B cell (primary cell): Measurements from ENCODE around the gene ATP9B. TPM values are rescaled to one million over a fixed set of nuclear protein-coding genes. Genes with fewer than 3 reads are reported as not detected.

ENCODE experiments used
- ATAC-seq: fragments of 200-7000 bp; cut with Tn5 transposase; one replicate; pipeline ENCODE4 v1.10.0; 2021; ENCODE audit warnings: low read depth, mild to moderate bottlenecking, moderate number of reproducible peaks, moderate library complexity
- CTCF ChIA-PET: fragments of 350-600 bp; sonication (Branson Sonifier 250); formaldehyde crosslinking; loops from one replicate; lab custom pipeline; 2021; ENCODE audit warnings: antibody characterized with exemption, inconsistent platforms; lab: Charles Lee
- POLR2A ChIA-PET: fragments of 350-600 bp; sonication (Branson Sonifier 250); formaldehyde crosslinking; loops from one replicate; lab custom pipeline; 2021; ENCODE audit warnings: antibody characterized with exemption; lab: Charles Lee
- DNase-seq: peaks from one replicate; pipeline ENCODE4 v3.0.0; 2013
- H2AFZ ChIP-seq: 2 replicates; pipeline ENCODE4 v1.6.1; 2012; ENCODE audit warnings: mild to moderate bottlenecking, low read depth, low read length; ENCODE audit not compliant: insufficient read depth, poor library complexity, severe bottlenecking
- H3K27ac ChIP-seq, 2 donors: 1 replicate in 1 of 2; 2 replicates in 1 of 2; pipeline ENCODE4 v1.5.1; 2012 to 2013; ENCODE audit warnings: low read length in 2 of 2, mild to moderate bottlenecking in 2 of 2, moderate library complexity in 1 of 2
- H3K27me3 ChIP-seq, 4 experiments: fragments of 200-600 bp in 1 of 4; sonication (generic) in 1 of 4; replicated peaks in 1 of 4; 1 replicate in 2 of 4; 2 replicates in 2 of 4; pipeline versions ENCODE4 v1.6.1 to v1.7.0; 2013 to 2016; ENCODE audit warnings: low read length in 3 of 4, mild to moderate bottlenecking in 2 of 4, mixed read lengths in 1 of 4, moderate library complexity in 1 of 4; ENCODE audit not compliant: insufficient read depth in 4 of 4, control insufficient read depth in 3 of 4; ENCODE audit errors: control extremely low read depth in 1 of 4
- H3K36me3 ChIP-seq, 2 experiments: replicated peaks in 1 of 2; 1 replicate in 1 of 2; 2 replicates in 1 of 2; pipeline versions ENCODE4 v1.6.1 to v1.7.1; 2013; ENCODE audit warnings: low read length in 1 of 2; ENCODE audit not compliant: insufficient read depth in 2 of 2, control insufficient read depth in 1 of 2; ENCODE audit errors: control extremely low read depth in 1 of 2, extremely low read depth in 1 of 2
- H3K4me1 ChIP-seq, 2 donors: fragments of 200-600 bp in 1 of 2; sonication (generic) in 1 of 2; 1 replicate in 1 of 2; 2 replicates in 1 of 2; pipeline versions ENCODE4 v1.5.1 to v1.6.1; 2013 to 2017; ENCODE audit warnings: low read length in 2 of 2; ENCODE audit not compliant: control insufficient read depth in 2 of 2, insufficient read depth in 2 of 2
- H3K4me2 ChIP-seq: replicated peaks from 2 replicates; pipeline ENCODE3; 2012; ENCODE audit warnings: mild to moderate bottlenecking, low read depth, low read length; ENCODE audit not compliant: poor library complexity, severe bottlenecking
- H3K4me3 ChIP-seq, 5 experiments: fragments of 200-600 bp in 1 of 5; sonication (generic) in 1 of 5; 1 replicate in 3 of 5; 2 replicates in 2 of 5; pipeline versions ENCODE4 v1.5.1 to v1.7.0; 2011 to 2016; ENCODE audit warnings: low read length in 4 of 5, mild to moderate bottlenecking in 4 of 5, low read depth in 2 of 5, control low read depth in 1 of 5, moderate library complexity in 1 of 5; ENCODE audit not compliant: insufficient read depth in 1 of 5; ENCODE audit errors: control extremely low read depth in 1 of 5, extremely low read depth in 1 of 5
- H3K79me2 ChIP-seq: fragments of 200-600 bp; sonication (generic); one replicate; pipeline ENCODE4 v1.6.0; 2016; ENCODE audit warnings: low read length; ENCODE audit not compliant: control insufficient read depth, insufficient read depth
- H3K9ac ChIP-seq: fragments of 200-600 bp; sonication (generic); 2 replicates; pipeline ENCODE4 v1.6.1; 2017; ENCODE audit warnings: mild to moderate bottlenecking, low read length, moderate library complexity
- H3K9me3 ChIP-seq, 3 donors: one replicate each; pipeline versions ENCODE4 v1.6.1 to v1.7.1; 2013; ENCODE audit warnings: low read length in 2 of 3; ENCODE audit not compliant: control insufficient read depth in 2 of 3, insufficient read depth in 1 of 3; ENCODE audit errors: control extremely low read depth in 1 of 3
- H4K20me1 ChIP-seq: 2 replicates; pipeline ENCODE4 v1.6.0; 2012; ENCODE audit warnings: mild to moderate bottlenecking, low read length; ENCODE audit not compliant: insufficient read depth, control insufficient read depth, poor library complexity, severe bottlenecking
- H3K27ac Mint-ChIP-seq: one replicate; pipeline ENCODE4 v1.8.0; 2021; ENCODE audit warnings: mixed read lengths
- H3K27me3 Mint-ChIP-seq: one replicate; pipeline ENCODE4 v1.8.0; 2021; ENCODE audit warnings: mixed read lengths
- H3K4me1 Mint-ChIP-seq: one replicate; pipeline ENCODE4 v1.8.0; 2021; ENCODE audit warnings: mixed read lengths
- H3K4me3 Mint-ChIP-seq: one replicate; pipeline ENCODE4 v1.8.0; 2021; ENCODE audit warnings: mixed read lengths
- H3K9me3 Mint-ChIP-seq: one replicate; pipeline ENCODE4 v1.8.0; 2022; ENCODE audit warnings: mixed read lengths; ENCODE audit not compliant: insufficient read depth
- CTCF ChIP-seq: fragments of 200-600 bp; IDR thresholded peaks from one replicate; pipeline ENCODE4 v1.8.0; 2022; ENCODE audit warnings: antibody characterized with exemption, mild to moderate bottlenecking
- EZH2 ChIP-seq: IDR thresholded peaks from 2 replicates; pipeline ENCODE4 v1.6.1; 2012; ENCODE audit warnings: borderline replicate concordance, low read depth, mild to moderate bottlenecking, moderate library complexity, low read length; ENCODE audit not compliant: insufficient read depth, poor library complexity, severe bottlenecking
- WGBS: methylation state at CpG from one replicate; pipeline ENCODE4 v1.1.5; 2013; ENCODE audit warnings: missing lambda C conversion rate; ENCODE audit not compliant: insufficient coverage; 5-methylcytosine and 5-hydroxymethylcytosine counted together
- intact Hi-C: fragments of 100-400 bp; cut with micrococcal nuclease; formaldehyde crosslinking; loops from one replicate; pipeline ENCODE4 v1.10.0; 2022
- polyA plus RNA-seq: library from polyadenylated mRNA; depleted of rRNA; stranded (reverse); fragments of >200 nt; gene quantifications from 2 replicates; pipeline ENCODE4 v1.2.3, GENCODE V29; 2012
- total RNA-seq, 2 donors: library from RNA; stranded (reverse); fragments of 120-200 nt in 1 of 2; gene quantifications; 1 replicate in 1 of 2; 2 replicates in 1 of 2; pipeline versions ENCODE4 v1.2.3 to v1.2.4, GENCODE V29; 2013 to 2022

The ATP9B gene
- total and polyA plus RNA-seq, 2 donors (not counting 1 experiment from before 2014, with no cell fraction given): 34.3 to 71.7 TPM

GRCh38 chr18:79416022-79416676 lies 347.0 kb downstream of the ATP9B start:
- H3K9me3 Mint-ChIP-seq: no peaks in the 10 kb centered on the region
- H3K4me3 Mint-ChIP-seq: no peak overlapping the region
- ChIA-PET CTCF (no interaction called here), POLR2A (no interaction called here)
- no peaks in the 10 kb centered on the region for H3K27me3 Mint-ChIP-seq
- no peak for ATAC-seq
- TF ChIP-seq CTCF (no peak), EZH2 (no peak)
- Histone ChIP-seq H3K27ac (no peak overlapping the region), H3K9me3 (no peaks in the 10 kb centered on the region), H3K4me1 (no peaks in the 10 kb centered on the region), H3K36me3 (peaks cover 3 to 68% of the 10 kb centered on the region in 2 experiments), H3K9ac (no peak overlapping the region), H3K79me2 (peaks cover 94% of the 10 kb centered on the region), H3K4me3 (no peak overlapping the region), H2AFZ (no peak overlapping the region), H4K20me1 (peaks cover 94% of the 10 kb centered on the region), H3K27me3 (no peaks in the 10 kb centered on the region), H3K4me2 (no peak overlapping the region)
- 94% methylated on average over 20 of the region's 24 CpGs for WGBS
- H3K4me1 Mint-ChIP-seq: peaks cover 37% of the 10 kb centered on the region
- H3K27ac Mint-ChIP-seq: no peak overlapping the region
- no peak for DNase-seq
- intact Hi-C loops: no loop called here

GRCh38 chr18:79416677-79417052 lies 347.5 kb downstream of the ATP9B start:
- Mint-ChIP-seq H3K4me1 (peaks cover 40% of the 10 kb centered on the region), H3K27ac (peak overlapping the region; percentile 32), H3K27me3 (no peaks in the 10 kb centered on the region), H3K4me3 (no peak overlapping the region), H3K9me3 (no peaks in the 10 kb centered on the region)
- Histone ChIP-seq H3K79me2 (peaks cover 94% of the 10 kb centered on the region), H3K36me3 (peaks cover 3 to 69% of the 10 kb centered on the region in 2 experiments), H3K9me3 (no peaks in the 10 kb centered on the region), H3K4me1 (peaks cover 0 to 4% of the 10 kb centered on the region in 2 donors), H4K20me1 (peaks cover 96% of the 10 kb centered on the region), H2AFZ (no peak overlapping the region), H3K4me2 (no peak overlapping the region), H3K4me3 (no peak overlapping the region), H3K27me3 (no peaks in the 10 kb centered on the region), H3K27ac (no peak overlapping the region), H3K9ac (no peak overlapping the region)
- ChIA-PET POLR2A (no interaction called here), CTCF (no interaction called here)
- WGBS: 89% methylated on average over 9 of the region's 12 CpGs
- no peak for DNase-seq
- ATAC-seq: no peak
- TF ChIP-seq CTCF: no peak
- no peak for TF ChIP-seq EZH2
- intact Hi-C loops: no loop called here
